Fibroblast of skin of back (primary cell): Measurements from ENCODE around the gene NOS1AP.

ENCODE experiments used
- DNase-seq: peaks from one replicate; pipeline ENCODE4 v3.0.0-alpha.2; 2013

NOS1AP gene

DNA sequence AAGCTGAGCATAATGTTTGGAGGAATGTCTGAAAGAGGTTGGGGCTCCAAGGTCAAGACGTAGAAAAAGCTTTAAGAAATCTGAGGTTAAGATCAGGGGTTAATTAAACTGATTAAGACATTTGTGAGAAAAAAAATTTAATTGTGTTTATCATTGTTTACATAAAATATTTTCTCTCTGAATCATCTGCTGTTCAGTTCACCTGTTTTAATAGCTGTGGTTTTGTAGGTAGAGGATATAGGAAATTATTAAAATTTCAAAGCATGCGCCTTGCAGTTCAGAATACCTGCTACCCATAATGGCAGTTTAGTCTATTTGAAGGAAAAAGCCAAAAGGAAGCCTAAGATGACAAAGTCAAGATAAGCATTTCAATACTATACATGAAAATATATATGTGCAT is 154.0 kb downstream of the NOS1AP start:
- DNase-seq: no peak

DNA sequence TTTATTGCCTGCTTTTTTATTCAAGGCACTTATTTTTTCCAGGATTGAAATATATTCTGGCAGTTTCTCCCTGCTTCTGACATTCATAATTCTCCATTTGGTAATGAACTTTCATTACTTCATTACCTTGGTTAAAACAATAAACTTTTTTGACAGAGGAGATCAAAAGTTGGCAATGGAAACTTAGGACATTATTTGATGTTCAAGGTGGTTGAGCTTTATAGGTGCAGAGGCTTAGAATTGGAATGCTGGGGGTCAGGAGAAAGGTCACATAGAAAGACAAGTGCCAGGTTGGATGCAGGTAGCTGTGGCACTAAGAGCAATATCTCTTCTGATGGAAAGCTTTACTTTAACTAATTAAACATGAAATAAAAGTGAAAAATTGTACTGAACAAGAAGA is 154.8 kb downstream of the NOS1AP start:
- DNase-seq: no peak

DNA sequence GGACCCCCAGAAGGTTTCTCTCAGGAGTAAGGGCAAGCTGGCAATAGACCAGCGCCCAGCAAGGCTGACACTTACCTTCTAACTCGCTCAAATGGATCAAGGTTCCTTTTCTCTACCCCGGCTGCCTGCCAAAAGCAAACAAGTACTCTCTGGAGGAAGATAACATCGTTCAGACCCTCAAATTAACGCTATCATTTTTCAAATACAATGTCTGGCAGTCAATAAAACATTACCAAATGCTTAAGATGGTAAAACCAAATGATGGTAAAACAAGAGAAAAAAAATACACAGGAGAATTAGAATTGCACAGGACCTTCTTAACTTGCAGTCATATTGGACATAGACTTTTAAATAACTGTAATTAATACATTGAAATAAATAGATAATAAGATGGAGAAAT is 159.1 kb downstream of the NOS1AP start:
- DNase-seq: no peak

DNA sequence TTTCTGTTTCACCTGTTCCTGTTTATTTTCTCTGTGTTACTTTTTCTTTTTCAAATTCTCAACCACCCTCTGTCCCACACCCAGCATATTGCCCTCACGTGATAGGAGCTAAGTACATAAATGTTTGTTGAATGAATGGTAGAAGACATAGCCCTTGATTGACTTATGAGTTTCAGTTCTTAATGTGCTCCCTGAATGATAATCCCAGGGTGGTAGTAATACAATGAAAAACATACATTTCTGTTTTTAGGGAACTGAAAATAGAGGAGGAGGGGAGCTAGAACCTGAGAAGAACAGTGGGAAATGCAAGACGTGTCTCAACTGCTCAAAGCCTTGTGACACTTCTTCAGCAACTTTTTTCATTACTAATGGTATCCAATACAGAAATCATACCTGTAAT is 160.1 kb downstream of the NOS1AP start:
- DNase-seq: no peak

DNA sequence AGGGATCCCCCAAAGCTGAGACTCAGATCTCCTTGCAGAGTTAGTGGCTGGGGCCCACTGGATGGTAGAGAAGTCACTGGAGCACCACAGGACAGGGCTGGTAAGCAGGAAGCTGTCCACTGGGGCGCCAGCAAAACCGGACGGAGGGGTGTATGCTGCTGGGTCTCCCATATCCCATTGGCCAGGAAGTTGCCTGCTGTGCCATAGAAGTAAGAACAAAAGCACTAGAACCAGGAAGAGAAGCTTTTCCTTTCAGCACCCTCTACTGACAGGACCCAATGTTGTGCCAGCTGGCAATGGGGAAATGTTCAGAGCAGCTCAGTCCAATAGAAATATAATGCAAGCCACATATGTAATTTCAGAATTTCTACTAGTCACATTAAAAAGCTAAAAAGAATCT is 160.6 kb downstream of the NOS1AP start:
- DNase-seq: peak; percentile 22

DNA sequence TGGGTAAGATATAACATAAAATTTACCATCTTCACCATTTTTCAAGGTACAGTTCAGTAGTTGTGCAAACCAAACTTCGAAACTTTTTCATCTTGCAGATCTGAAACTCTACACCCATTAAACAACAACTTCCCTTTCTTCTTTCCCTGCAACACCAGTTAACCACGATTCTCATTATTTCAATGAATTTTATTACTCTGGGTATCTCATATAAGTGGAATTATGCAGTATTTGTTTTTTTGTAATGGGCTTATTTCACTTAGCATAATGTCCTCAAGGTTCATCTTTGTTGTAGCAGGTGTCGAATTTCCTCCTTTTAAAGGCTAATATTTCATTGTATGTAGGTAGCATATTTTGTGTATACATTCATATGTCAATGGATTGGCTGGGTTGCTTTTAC is 161.0 kb downstream of the NOS1AP start:
- no peak for DNase-seq

DNA sequence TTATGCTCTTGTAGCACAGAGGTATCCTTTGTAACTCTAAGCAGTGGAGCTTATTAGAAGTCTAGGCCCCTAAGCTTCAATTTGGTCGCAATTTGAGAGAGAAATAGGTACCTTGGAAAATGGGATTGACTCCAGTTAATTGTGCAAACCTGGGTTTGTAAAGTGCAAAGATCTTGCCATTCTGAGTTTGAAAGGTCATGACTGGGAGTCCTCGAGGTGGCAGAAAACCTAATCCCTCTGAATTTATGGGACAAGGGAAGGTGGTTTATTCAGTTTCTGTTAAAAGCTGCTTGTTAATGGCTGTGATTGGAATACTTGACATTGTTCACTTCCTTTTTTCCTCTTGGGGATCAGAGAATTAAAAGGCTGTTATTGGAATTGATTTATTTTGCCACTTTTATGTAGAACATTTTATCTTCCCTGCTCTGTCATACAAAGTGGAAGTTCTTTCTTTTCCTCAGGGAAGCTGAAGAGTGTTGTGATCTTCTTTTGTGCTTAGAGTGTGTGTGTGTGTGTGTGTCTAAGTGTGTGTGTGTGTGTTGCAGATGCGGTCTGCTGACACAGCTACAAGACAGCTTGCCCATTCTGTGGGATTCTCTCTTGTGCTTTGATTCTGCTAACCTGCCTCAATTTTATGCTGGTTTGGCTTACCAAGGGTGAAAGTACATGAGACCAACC is 162.7 kb downstream of the NOS1AP start:
- no peak for DNase-seq

DNA sequence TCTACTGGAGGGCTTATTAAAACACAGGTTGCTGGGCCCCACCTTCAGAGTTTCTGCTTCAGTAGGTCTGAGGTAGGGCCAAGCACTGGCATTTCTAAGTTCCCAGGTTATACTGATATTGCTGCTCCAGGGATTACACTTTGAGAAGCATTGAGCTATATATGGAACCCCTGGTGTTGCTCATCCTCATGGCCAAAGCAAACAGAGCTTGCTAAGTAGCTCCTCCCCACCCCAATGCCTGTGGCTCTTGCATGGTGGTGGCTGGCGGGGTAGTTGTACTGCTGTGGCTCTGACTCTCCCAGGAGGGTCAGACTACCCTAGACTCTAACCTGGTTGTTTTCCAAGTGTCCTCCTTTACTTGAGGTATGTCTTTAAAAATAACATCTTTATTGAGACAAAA is 163.6 kb downstream of the NOS1AP start:
- no peak for DNase-seq

DNA sequence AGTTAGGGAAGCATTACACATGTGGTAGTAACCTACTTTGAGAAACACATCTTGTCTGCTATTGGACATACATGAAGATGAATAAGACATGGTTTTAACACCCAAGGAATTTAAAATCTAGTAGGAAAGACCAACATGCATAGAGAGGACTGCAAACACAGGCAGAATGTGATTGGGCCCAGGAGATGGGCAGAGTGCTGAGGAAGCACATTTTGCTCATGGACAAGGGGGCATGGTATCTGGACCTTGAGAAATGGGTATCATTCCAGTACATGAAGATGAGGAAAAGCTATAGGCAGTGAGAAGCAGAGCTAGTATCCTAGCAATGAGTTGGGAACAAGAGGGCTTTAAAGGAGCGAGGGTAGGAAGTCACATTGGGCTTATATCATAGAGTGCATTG is 164.4 kb downstream of the NOS1AP start:
- no peak for DNase-seq

DNA sequence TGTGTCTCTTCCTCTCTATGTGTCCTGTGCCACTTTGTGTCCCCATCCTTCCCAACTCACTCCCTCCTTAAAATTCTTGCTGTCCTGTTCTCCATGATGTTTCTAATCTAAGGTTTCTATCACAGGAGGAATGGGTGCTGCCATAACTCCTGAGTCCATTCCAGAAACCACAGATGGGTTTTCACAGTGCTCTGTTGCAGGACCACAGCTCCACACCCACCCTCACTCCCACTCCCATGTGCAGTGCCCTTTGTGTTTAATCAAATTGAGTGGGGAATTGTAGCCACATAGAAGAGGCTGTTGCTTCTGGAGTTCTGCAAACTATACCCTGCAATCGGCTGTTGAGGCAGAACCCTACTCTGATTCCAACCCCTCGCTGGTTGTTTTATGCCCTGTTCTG is 165.1 kb downstream of the NOS1AP start:
- DNase-seq: no peak

DNA sequence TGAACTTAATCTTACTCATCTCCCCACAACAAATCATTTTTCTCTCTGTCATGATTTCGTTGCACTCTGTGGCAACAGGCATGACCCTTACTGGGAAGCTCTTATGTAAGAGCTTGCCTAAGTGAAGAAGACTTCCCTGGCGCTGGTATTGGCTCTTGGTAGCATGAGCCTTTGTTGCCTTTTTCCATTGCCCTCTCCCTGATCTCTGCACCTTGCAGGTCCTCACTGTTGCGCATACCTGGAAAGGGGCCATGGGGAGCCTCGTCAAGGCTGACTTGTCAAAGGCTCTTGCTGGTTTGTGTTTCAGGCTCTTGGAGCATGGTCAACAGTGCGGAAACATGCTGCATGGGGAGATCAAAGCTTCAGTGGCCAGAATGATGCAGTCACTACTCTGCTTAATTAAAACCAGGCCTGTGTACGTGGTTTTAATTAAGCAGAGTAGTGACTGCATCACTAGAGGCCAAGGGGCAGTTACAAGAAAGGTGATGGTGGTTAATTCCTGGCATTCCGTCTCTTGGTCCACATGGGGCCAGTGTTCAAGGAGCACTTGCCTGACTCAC is 165.8 kb downstream of the NOS1AP start:
- DNase-seq: no peak

DNA sequence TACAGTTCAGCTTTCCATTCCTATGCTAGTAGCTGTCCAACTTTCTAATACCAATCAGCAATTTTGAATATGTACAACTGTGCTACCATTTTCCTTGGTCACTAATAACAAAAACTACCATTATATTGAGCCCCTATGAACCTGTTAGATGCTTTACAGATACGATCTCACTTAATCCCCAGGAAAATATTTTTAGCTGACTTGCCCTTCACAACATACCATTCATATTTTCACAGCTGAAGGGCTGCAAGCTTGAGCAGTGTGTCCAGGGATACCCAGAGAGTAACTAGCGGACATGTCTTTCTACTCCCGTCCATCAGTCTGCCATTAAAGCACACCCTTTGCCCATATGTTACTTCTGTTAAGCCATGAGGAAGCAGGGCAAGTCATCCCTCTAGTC is 166.7 kb downstream of the NOS1AP start:
- DNase-seq: peak; percentile 8

DNA sequence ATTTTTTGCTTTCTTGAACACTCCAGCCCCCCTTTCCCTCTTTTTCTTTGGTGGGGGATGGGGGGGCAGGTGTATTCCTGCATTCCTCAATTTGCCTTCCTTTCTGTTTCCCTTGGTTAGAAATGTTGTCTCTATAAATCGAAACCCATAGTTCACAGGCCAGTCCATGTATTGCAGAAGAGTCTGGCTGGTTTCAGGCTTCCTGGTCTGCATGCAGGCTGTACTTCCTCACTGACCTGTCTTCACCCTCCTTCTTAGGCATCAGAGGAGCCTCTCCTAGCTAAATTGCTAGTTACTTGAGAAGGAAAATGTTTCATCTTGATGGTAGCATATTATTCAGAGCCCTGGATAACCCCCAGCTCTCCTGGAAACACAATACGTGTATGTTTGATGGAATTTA is 167.1 kb downstream of the NOS1AP start:
- no peak for DNase-seq

DNA sequence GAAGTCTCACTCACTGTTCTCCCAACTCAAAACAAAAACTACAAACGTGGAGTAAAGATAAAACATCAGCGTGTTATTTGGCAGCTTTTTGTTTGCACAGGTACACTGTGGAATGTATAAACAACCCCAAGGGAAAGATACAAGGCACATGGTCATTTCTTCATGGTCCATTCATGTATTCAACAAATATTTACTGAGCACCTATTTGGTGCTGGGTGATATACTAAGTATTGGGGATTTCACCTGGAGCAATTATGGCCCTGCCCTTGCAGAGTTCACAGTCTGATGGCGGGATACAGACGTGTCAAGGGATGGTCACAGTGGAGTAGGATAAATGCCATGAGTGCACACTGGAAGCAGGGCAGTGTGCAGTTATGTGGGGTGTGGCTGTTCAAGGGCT is 171.1 kb downstream of the NOS1AP start:
- no peak for DNase-seq

DNA sequence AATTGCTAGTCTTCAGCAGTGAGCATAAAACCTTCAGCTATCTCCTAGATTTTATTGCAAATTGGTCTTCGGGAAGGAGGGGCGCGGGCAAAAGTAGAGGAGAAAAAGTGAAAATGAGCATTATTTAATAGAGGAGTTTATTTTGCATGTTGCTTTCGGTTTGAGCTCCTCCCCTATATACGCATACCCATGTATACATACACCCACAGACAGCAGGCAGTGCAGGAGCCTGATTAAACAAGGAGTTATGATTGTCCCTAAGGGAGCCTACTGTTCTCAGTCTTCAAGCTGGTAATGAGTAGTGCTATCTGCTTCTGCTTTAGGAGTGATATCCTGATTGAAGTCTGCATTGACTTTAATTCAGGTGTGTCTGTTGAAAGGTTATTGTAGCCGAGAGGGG is 173.3 kb downstream of the NOS1AP start:
- DNase-seq: no peak

DNA sequence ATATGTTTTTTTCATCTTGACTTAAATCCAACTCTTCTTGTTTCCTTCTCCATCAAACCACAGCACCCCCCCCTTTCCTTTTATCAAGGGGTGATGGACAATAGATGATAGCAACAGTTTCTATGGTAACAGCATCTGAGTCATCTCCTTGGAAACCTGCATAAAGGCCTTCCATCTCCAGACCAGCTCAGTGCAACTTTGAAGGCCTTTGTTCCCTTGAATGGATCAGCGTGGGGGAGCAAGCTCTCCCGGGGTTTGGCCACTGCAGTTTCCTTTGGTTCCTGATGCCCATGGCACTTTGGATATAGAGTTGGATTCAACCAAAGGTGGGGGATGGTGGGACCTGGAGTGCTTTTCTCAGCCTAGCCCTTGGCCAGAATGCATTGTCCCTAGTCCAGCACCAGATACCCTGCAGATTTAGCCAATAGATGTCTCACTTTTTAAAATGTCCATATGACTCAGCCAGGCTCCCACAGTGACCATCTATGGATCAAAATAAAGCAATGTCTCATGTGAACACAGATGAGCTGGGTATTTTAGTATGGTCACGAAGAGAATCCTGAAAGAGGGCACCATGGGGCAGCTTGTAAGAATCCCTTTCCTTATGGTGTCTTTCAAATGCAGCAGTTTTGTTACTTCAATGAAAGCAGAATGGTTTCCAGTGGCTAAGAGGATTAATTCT is 179.5 kb downstream of the NOS1AP start:
- DNase-seq: no peak

DNA sequence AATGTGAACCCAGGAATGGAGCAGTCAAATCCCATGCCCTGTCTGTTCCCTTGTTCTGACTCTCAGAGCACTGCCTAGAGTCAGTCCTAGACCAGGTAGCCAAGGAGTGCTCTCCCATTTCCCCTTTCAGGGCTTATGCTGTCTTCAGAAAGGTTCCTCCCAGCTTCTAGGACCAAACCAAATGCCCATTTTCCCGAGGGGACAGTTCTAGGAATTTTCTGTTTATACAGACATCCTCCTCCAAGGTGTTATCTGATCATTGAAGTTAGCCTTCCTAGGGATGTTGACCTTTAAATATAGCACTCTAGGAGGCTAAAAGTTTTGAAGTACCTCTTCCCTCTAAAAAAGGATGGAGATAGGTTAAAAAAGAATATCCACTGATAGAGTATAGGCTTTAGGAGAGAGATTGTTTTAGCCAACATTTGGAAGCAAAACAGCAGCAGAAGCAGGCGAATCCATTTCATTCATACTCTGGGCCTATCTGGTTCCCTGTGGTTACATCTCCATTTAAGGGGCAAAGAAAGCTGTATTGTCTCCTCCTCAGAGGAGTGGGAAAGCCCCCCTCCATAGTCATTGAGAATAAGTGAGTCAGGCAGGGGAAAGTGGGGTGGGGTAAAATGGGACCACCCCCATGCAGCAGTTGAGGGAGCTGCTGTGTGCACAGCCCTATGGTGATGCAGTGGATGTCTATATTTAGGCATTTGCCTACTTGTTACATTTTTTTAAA is 180.7 kb downstream of the NOS1AP start:
- DNase-seq: no peak

DNA sequence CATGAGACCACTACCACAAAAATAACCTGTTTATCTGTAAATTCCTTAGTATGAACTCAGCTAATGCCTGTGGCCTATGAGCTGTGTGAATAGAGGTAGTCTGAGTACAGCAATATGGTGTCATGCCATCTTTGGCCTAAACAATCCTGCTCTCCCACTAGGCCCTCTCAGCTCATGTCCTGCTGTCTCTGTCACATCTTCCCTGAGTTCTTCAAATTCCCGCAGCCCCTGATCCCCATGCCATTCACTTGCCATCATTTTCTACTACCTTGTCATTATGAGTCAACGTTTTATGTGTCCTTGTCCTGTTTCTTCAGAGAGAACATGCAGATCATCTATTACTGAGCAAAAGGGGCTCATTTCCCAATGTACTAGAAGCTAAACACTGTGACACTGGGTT is 181.6 kb downstream of the NOS1AP start:
- no peak for DNase-seq

DNA sequence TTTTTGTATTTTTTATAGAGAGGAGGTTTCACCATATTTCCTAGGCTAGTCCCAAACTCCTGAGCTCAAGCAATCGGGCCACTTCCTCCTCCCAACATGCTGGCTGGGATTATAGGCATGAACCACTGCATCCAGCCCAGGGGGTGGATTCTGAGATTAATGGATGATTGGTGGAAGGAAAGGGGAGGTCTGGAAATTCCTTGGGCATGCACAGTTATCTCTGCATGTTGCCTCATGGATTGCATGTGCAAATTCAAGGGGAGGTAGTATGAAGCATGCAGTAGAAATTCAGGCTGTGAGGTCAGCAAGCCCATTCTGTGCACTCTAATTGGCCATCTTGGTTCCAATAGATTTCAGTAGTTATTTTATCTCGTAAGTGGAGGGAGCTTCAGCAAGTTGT is 182.7 kb downstream of the NOS1AP start:
- no peak for DNase-seq

DNA sequence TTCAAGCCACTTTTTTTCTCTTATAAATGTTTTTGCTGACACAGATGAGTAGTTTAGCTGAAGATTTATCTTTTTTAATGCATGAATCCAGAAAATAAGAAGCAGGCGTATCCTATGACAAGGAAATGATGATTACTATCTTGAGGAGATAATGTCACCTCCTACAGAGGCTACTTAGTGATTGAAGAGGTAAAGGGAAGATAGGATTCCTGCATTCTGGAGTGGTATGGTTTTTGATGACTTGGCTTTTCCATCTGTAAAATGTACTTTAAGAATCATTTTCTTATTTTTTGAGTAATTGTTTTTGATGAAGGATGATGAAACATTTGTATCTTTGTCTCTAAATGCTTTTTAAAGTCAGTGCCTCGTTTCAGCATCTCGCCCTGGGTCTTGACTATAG is 184.3 kb downstream of the NOS1AP start:
- DNase-seq: no peak

DNA sequence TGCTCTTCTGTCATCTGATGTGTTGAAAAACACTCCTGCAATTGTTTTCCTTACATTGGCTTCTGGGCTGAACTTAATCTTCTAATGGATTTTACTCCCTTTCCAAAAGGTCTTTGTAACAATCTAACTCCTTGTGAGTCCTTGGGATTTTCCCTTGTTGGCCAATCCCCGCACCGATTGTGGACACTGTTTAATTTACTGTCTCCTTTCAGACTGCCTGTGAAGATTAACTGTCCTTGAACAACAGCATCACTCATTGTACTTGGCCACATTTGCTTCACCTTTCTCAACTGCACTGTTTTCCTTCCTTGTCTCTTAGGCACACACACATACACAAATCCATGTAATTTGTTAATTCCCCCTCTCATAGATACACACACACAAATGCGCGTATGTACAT is 186.8 kb downstream of the NOS1AP start:
- DNase-seq: no peak

DNA sequence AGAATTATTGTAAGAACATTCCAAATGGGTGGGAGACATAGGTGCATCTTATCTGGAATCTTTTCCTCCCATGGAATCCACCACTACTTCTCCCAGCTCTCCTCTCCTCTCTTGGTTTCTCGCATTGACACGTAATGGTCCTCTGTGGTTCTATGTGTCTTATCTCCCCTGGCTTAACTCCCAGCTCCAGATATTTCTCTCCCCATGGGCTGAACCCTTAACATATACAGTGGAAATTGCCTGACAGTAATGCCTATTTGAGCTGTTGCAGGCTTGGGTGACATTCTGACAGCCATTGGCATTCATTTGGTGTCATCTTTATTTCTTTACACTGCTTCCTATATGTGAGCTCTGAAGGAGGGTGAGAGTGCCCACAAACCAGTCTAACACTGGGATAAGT is 188.9 kb downstream of the NOS1AP start:
- no peak for DNase-seq

DNA sequence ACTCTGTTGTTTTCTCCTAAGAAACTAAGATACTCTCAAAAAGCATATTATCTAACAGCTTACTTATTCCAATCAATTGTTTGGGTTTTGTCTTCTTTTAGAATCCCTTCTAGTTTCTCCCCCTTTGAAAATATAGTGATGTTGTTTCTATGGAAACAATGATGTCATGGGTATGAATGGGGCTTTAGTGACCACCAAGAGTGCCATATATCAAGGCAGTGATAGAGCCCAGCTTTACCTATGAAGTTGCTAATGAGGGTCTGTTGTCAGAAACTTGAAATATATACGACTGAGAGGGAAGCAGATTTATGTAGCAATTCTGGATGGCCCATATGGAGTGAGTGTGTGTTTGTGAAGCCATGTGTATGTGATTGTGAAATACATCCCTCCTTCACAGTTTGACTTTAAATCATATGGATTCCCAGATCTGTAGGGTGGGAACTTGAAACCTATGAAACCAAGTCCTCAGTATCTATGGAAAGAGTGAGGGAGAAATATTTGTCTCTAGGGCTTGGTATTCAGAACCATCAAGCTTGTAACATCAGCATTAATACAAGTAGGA is 190.5 kb downstream of the NOS1AP start:
- DNase-seq: no peak
